SU-DHL-6 (cell line): ENCODE measurements around the gene MC1R.

Experiments
- H2AFZ ChIP-seq: fragments of 200-600 bp; sonication (generic); 2 replicates; pipeline ENCODE4 v1.6.1; 2014; ENCODE audit warnings: low read depth, mild to moderate bottlenecking, moderate library complexity, mixed read lengths, antibody characterized with exemption, low read length; ENCODE audit not compliant: severe bottlenecking
- H3F3A ChIP-seq: fragments of 200-600 bp; shearing (Covaris generic); 2 replicates; pipeline ENCODE4 v1.6.0; 2016; ENCODE audit warnings: antibody characterized with exemption, mild to moderate bottlenecking; ENCODE audit not compliant: insufficient read depth
- H3K27ac ChIP-seq: fragments of 200-600 bp; sonication (generic); 2 replicates; pipeline ENCODE4 v1.5.1; 2016; ENCODE audit warnings: low read depth, mild to moderate bottlenecking, low read length, moderate library complexity, mixed read lengths
- H3K27me3 ChIP-seq: fragments of 200-600 bp; sonication (generic), shearing (Covaris generic); 2 replicates; pipeline ENCODE4 v1.6.0; 2014; ENCODE audit warnings: mild to moderate bottlenecking, low read length
- H3K36me3 ChIP-seq: fragments of 200-600 bp; sonication (generic); 2 replicates; pipeline ENCODE4 v1.6.1; 2014; ENCODE audit warnings: mild to moderate bottlenecking, low read length, mixed read lengths
- H3K4me2 ChIP-seq: fragments of 300-600, 200-600 bp; shearing (Covaris generic), sonication (generic); 2 replicates; pipeline ENCODE4 v1.6.0; 2014; ENCODE audit warnings: low read length, low read depth, mild to moderate bottlenecking; ENCODE audit not compliant: poor library complexity, severe bottlenecking
- H3K4me3 ChIP-seq: fragments of 200-600 bp; sonication (generic); 2 replicates; pipeline ENCODE4 v1.5.1; 2014; ENCODE audit warnings: antibody characterized with exemption, low read length, mild to moderate bottlenecking, mixed read lengths; ENCODE audit not compliant: insufficient read depth, poor library complexity, severe bottlenecking
- H3K79me2 ChIP-seq: fragments of 200-600 bp; sonication (generic); 2 replicates; pipeline ENCODE4 v1.6.1; 2014; ENCODE audit warnings: mild to moderate bottlenecking, low read length, moderate library complexity; ENCODE audit not compliant: insufficient read depth
- H3K9ac ChIP-seq: fragments of 200-600 bp; sonication (generic); 2 replicates; pipeline ENCODE4 v1.7.0; 2014; ENCODE audit warnings: mild to moderate bottlenecking, low read length
- H3K9me2 ChIP-seq: fragments of 200-600 bp; sonication (generic); replicated peaks from 2 replicates; pipeline ENCODE4 v1.6.1; 2014; ENCODE audit warnings: low read length; ENCODE audit not compliant: insufficient read depth
- H3K9me3 ChIP-seq: fragments of 200-600 bp; sonication (generic); 2 replicates; pipeline ENCODE4 v1.6.1; 2014; ENCODE audit warnings: low read length, mixed read lengths; ENCODE audit not compliant: insufficient read depth
- H4K20me1 ChIP-seq: fragments of 200-600 bp; sonication (generic); 2 replicates; pipeline ENCODE4 v1.6.1; 2014; ENCODE audit warnings: low read depth, mild to moderate bottlenecking, antibody characterized with exemption, low read length, moderate library complexity, mixed read lengths
- CTCF ChIP-seq: fragments of 200-600 bp; sonication (generic); IDR thresholded peaks from one replicate; pipeline ENCODE4 v1.5.1; 2017; ENCODE audit warnings: antibody characterized with exemption, mild to moderate bottlenecking, low read length, moderate library complexity; ENCODE audit not compliant: insufficient read depth, poor library complexity, severe bottlenecking
- EZH2phosphoT487 ChIP-seq: fragments of 200-600 bp; sonication (generic), shearing (Covaris generic); conservative IDR thresholded peaks from 2 replicates; pipeline ENCODE4 v1.6.1; 2018; ENCODE audit warnings: mild to moderate bottlenecking, antibody characterized with exemption, low read length, moderate library complexity, mixed read lengths

The MC1R gene

GRCh38 chr16:89905511-89906139, 13.0 kb upstream of the MC1R start:
- Histone ChIP-seq H3K4me3 (no peak overlapping the region), H3K4me2 (no peak overlapping the region), H3K9me2 (no peaks in the 10 kb centered on the region), H4K20me1 (no peaks in the 10 kb centered on the region), H3K27ac (no peak overlapping the region), H3K36me3 (no peaks in the 10 kb centered on the region; the same call in 1 of the 2 replicates), H2AFZ (no peak overlapping the region), H3K9ac (no peak overlapping the region), H3K9me3 (no peaks in the 10 kb centered on the region), H3K27me3 (no peaks in the 10 kb centered on the region), H3F3A (peaks cover 15% of the 10 kb centered on the region), H3K79me2 (no peaks in the 10 kb centered on the region)
- TF ChIP-seq EZH2phosphoT487 (no peak), CTCF (no peak)

GRCh38 chr16:89906140-89907025, 12.3 kb upstream of the MC1R start:
- Histone ChIP-seq H2AFZ (no peak overlapping the region), H3K9ac (no peak overlapping the region), H3F3A (peaks cover 15% of the 10 kb centered on the region), H3K27me3 (no peaks in the 10 kb centered on the region), H3K4me3 (no peak overlapping the region), H3K27ac (peak overlapping the region; percentile 52), H3K9me2 (no peaks in the 10 kb centered on the region), H3K9me3 (no peaks in the 10 kb centered on the region), H4K20me1 (no peaks in the 10 kb centered on the region), H3K4me2 (no peak overlapping the region), H3K36me3 (no peaks in the 10 kb centered on the region; the same call in 1 of the 2 replicates), H3K79me2 (no peaks in the 10 kb centered on the region)
- TF ChIP-seq EZH2phosphoT487 (no peak), CTCF (no peak)

GRCh38 chr16:89907055-89907814, 11.4 kb upstream of the MC1R start:
- Histone ChIP-seq H3K9me2 (no peaks in the 10 kb centered on the region), H3K9me3 (no peaks in the 10 kb centered on the region), H3K9ac (no peak overlapping the region), H3K27me3 (no peaks in the 10 kb centered on the region), H3K36me3 (no peaks in the 10 kb centered on the region; the same call in 1 of the 2 replicates), H3K4me2 (no peak overlapping the region), H2AFZ (no peak overlapping the region), H3K79me2 (no peaks in the 10 kb centered on the region), H3K4me3 (no peak overlapping the region), H3F3A (peaks cover 15% of the 10 kb centered on the region), H4K20me1 (no peaks in the 10 kb centered on the region), H3K27ac (peak overlapping the region; percentile 52)
- TF ChIP-seq CTCF (no peak), EZH2phosphoT487 (no peak)
